NB4 (cell line): ENCODE measurements around the gene CLASP2.

ENCODE experiments used
- CTCF ChIP-seq: IDR thresholded peaks from one replicate; pipeline ENCODE4 v1.5.1; 2012; ENCODE audit warnings: low read depth, low read length
- POLR2A ChIP-seq: IDR thresholded peaks from 2 replicates; pipeline ENCODE4 v1.6.1; 2011; ENCODE audit warnings: mild to moderate bottlenecking; ENCODE audit not compliant: insufficient read length; ENCODE audit errors: extremely low read depth

- TF ChIP-seq CTCF (no peak), POLR2A (no peak)
These were observed 67.6 kb downstream of the CLASP2 start for GRCh38 chr3:33650495-33650894.
